RWPE2 (cell line): Measurements from ENCODE around the gene BABAM2.

Experiments used
- ATAC-seq: fragments of 200-7000 bp; cut with Tn5 transposase; 3 replicates; pipeline ENCODE4 v1.9.1; 2021; ENCODE audit warnings: low read depth
- DNase-seq: peaks from one replicate; pipeline ENCODE4 v3.0.0-alpha.2; 2020; ENCODE audit warnings: low spot score
- H3K27ac ChIP-seq: fragments of 450-650 bp; 2 replicates; pipeline ENCODE4 v1.5.1; 2017; ENCODE audit warnings: mild to moderate bottlenecking; ENCODE audit not compliant: poor library complexity, severe bottlenecking
- H3K27me3 ChIP-seq: fragments of 250-450 bp; sonication (Bioruptor Pico); 2 replicates; pipeline ENCODE4 v1.5.1; 2021; ENCODE audit warnings: mild to moderate bottlenecking, moderate library complexity; ENCODE audit not compliant: insufficient read depth, poor library complexity, severe bottlenecking
- H3K36me3 ChIP-seq: fragments of 250-450 bp; sonication (Bioruptor Pico); 2 replicates; pipeline ENCODE4 v1.5.1; 2020; ENCODE audit warnings: low read depth, mild to moderate bottlenecking, moderate library complexity
- H3K4me1 ChIP-seq: fragments of 250-450 bp; sonication (Bioruptor Pico); 2 replicates; pipeline ENCODE4 v1.5.1; 2021; ENCODE audit warnings: mild to moderate bottlenecking, moderate library complexity; ENCODE audit not compliant: insufficient read depth, poor library complexity, severe bottlenecking
- H3K4me3 ChIP-seq: fragments of 250-450 bp; sonication (Bioruptor Pico); 2 replicates; pipeline ENCODE4 v1.5.1; 2021; ENCODE audit warnings: mild to moderate bottlenecking, moderate library complexity; ENCODE audit not compliant: severe bottlenecking
- H3K9me3 ChIP-seq: fragments of 250-450 bp; sonication (Bioruptor Pico); 2 replicates; pipeline ENCODE4 v1.5.1; 2021; ENCODE audit warnings: mild to moderate bottlenecking, moderate library complexity; ENCODE audit not compliant: severe bottlenecking
- TF ChIP-seq, protein P1 (sequence below): fragments of 450-650 bp; IDR thresholded peaks from one replicate; pipeline ENCODE4 v1.5.1; 2017; ENCODE audit warnings: mild to moderate bottlenecking, moderate library complexity; ENCODE audit not compliant: poor library complexity, severe bottlenecking

The BABAM2 gene

DNA sequence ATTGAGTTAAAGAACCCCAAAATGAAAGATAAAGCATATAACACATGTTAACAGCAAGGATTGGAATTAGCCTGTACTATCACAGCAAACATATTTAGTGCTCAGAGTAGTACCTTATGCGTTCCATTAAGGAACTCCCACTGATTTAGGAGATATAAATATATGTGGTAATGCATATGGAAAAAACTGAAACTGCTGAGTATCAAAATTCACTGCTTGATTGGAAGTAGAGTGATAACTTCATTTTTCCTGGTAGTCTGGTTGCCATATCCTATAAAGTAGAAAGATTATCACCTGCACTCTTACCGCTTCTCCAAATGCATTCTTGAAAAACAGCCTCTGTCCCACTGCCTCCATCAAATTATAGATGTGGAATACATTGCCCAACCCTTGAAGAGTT lies 407.0 kb downstream of the BABAM2 start:
- peaks cover 25% of the 10 kb centered on the region for H3K4me1 ChIP-seq
- TF ChIP-seq, protein P1, sequence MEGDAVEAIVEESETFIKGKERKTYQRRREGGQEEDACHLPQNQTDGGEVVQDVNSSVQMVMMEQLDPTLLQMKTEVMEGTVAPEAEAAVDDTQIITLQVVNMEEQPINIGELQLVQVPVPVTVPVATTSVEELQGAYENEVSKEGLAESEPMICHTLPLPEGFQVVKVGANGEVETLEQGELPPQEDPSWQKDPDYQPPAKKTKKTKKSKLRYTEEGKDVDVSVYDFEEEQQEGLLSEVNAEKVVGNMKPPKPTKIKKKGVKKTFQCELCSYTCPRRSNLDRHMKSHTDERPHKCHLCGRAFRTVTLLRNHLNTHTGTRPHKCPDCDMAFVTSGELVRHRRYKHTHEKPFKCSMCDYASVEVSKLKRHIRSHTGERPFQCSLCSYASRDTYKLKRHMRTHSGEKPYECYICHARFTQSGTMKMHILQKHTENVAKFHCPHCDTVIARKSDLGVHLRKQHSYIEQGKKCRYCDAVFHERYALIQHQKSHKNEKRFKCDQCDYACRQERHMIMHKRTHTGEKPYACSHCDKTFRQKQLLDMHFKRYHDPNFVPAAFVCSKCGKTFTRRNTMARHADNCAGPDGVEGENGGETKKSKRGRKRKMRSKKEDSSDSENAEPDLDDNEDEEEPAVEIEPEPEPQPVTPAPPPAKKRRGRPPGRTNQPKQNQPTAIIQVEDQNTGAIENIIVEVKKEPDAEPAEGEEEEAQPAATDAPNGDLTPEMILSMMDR = no peak
- H3K9me3 ChIP-seq = no peaks in the 10 kb centered on the region
- H3K27ac ChIP-seq = no peak overlapping the region
- H3K36me3 ChIP-seq = no peaks in the 10 kb centered on the region
- H3K4me3 ChIP-seq = no peak overlapping the region
- H3K27me3 ChIP-seq = no peaks in the 10 kb centered on the region
- ATAC-seq = no peak
- no peak for DNase-seq

- Histone ChIP-seq H3K27ac (no peak overlapping the region), H3K4me1 (peaks cover 24% of the 10 kb centered on the region), H3K36me3 (no peaks in the 10 kb centered on the region), H3K27me3 (no peaks in the 10 kb centered on the region), H3K9me3 (no peaks in the 10 kb centered on the region), H3K4me3 (no peak overlapping the region)
- ATAC-seq (no peak), DNase-seq (no peak)
- TF ChIP-seq, protein P1 = no peak
Measured at GRCh38 chr2:28298406-28298805, 407.9 kb downstream of the BABAM2 start.

- TF ChIP-seq, protein P1 = no peak
- DNase-seq (no peak), ATAC-seq (no peak)
- H3K27me3 ChIP-seq = no peaks in the 10 kb centered on the region
- H3K9me3 ChIP-seq = peaks cover 7% of the 10 kb centered on the region
- no peaks in the 10 kb centered on the region for H3K36me3 ChIP-seq
- no peak overlapping the region for H3K4me3 ChIP-seq
- peaks cover 10% of the 10 kb centered on the region for H3K4me1 ChIP-seq
- no peak overlapping the region for H3K27ac ChIP-seq
Measured at GRCh38 chr2:28300485-28301341, 410.2 kb downstream of the BABAM2 start.

- ATAC-seq = no peak
- Histone ChIP-seq H3K9me3 (peaks cover 7% of the 10 kb centered on the region), H3K4me1 (no peaks in the 10 kb centered on the region), H3K36me3 (no peaks in the 10 kb centered on the region), H3K27ac (no peak overlapping the region), H3K4me3 (no peak overlapping the region), H3K27me3 (no peaks in the 10 kb centered on the region)
- no peak for DNase-seq
- TF ChIP-seq, protein P1 = no peak
Measured at GRCh38 chr2:28305202-28305601, 414.7 kb downstream of the BABAM2 start.

- Histone ChIP-seq H3K9me3 (peaks cover 2% of the 10 kb centered on the region), H3K36me3 (no peaks in the 10 kb centered on the region), H3K4me1 (no peaks in the 10 kb centered on the region), H3K27ac (no peak overlapping the region), H3K4me3 (no peak overlapping the region), H3K27me3 (no peaks in the 10 kb centered on the region)
- ATAC-seq (no peak), DNase-seq (no peak)
- TF ChIP-seq, protein P1 = no peak
Measured at GRCh38 chr2:28310107-28310506, 419.6 kb downstream of the BABAM2 start.
